Stimulated activated CD8-positive, alpha-beta memory T cell treated with anti-CD3 and anti-CD28 coated beads, Interleukin-15, amount 100 ng/mL, for 24 hours (primary cell): ENCODE measurements around the gene CDON.

Experiments used
- DNase-seq: peaks from one replicate; pipeline ENCODE4 v3.0.0-alpha.2; 2020; ENCODE audit warnings: low read depth

The CDON gene

DNA sequence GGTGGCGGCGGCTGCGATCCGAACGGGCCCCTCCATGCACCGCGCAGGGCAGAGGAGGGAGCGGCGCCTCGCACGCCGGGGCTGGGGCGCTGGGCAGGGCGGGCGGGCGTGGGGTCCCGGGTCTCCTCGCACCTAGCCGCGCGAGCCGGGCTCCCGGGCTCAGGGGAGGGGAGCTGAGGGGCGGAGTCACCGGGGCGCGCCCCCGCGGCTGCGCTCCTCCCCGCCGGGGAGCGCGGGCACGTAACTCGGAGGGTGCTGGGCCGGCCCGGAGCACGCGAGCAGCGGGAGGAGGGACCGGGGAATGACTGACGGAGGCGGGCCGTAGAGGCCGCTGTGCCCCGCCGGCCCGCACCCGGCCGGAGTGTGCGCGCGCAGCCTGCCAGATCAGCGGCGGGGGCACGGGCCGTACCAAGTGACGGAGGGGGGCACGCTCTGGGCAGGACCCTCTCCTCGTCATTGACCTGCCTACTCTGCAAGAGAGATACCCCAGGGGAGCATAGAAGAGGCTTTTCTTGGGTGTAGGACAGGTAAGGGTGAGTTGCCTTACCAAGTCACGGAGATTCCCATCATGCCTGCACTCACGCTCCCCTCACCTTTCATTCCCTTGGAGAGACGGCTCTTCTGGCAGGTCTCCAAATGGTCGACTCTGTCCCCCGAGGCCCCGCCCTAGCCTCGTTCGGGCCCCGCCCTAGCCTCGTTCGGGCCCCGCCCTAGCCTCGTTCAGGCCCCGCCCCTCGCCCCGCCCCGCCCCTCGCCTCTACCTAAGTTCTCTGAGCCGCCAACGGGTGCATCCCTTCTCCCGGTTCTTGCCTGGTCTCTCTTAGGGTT is at the start of gene CDON:
Gene CDON (minus strand): TSS at position 188 of the 828 bp plus-strand sequence. CDS start 39,390 bp downstream, outside the sequence.
- peak; percentile 88 for DNase-seq

- DNase-seq, result no peak
Observed at GRCh38 chr11:126111458-126112116, 48.9 kb upstream of the CDON start.

DNA sequence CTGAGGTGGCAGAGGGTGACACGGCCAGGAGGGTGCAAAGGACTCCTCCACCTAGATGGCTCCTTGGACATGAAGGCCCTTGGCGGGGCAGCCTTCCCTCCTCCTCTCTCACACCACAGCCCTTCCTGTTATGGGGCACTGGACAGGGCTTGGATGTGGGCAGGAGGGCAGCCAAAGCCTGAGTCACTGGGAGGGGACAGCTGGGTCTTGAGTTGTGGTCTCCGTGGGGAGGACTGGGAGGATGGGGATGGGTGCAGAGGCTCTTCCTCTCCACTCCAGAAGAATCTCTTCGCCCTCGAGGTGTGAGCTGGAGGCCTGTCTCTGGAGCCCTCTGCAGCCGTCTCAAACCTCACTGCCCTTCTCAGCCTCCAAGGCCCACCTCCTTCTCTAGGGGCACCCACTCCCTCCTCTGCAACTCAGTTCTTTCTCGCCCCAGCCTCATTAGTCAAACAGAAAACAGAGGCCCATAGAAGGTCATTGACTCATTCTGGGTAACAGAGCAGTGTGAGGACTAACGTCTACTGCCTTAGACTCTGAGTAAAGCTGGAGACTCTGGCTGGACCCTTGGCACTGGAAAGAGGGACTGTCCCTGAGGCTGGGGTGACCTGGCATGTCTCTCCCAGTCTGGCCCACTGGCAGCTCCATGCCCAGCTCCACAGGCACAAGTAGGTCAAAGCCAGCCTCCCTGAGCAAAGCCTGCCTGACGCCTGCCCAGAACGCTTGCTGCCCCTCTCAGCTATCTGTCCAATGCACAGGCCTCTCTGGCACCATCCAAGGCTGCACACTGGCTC is 47.5 kb upstream of the CDON start:
- no peak for DNase-seq

- no peak for DNase-seq
Observed at GRCh38 chr11:126106594-126107328, 44.1 kb upstream of the CDON start.

GRCh38 chr11:126105748-126106080 is 43.0 kb upstream of the CDON start:
- DNase-seq, result no peak

- no peak for DNase-seq
Observed at GRCh38 chr11:126105022-126105747, 42.5 kb upstream of the CDON start.

DNA sequence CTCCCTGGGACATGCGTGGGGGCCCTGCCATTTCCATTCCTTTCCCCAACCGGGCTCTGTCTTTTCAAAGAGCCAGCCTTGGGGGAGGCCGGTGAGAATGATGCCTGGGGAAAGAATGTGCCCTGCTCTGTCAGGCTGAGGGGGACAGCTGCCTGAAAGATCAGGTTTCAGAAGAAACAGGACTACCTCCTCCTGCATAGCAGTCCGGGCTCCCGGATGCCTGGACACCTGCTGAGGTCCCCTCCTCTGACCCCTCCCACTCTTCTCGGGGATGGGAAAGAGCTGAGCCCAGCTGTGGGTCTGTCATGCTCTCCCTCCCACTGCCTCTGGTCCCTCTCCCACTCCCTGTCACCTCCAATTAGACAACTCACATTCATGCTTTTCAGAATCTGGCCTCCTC is 41.8 kb upstream of the CDON start:
- no peak for DNase-seq

DNA sequence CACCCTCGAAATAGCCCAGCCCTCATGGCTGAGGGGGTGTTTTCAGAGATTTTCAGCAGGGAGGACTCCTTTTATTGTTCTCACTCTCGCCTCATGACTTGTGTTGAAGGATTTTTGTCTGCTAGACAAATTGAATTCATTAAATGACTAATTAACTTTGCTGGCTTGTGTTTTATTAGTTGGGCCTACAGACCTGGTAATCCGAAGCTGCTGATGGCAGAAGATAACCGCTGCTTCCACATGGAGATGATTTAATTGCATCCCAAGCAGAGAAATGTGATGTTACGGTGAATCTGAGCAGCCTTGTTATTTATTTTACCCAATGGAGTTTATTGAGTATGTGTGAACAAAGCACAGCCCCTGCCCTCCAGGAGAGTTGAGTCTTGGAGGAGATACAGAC is 40.5 kb upstream of the CDON start:
- DNase-seq, result no peak

GRCh38 chr11:126102436-126102981 is 39.8 kb upstream of the CDON start:
- no peak for DNase-seq

GRCh38 chr11:126101930-126102283 is 39.2 kb upstream of the CDON start:
- DNase-seq, result no peak

DNA sequence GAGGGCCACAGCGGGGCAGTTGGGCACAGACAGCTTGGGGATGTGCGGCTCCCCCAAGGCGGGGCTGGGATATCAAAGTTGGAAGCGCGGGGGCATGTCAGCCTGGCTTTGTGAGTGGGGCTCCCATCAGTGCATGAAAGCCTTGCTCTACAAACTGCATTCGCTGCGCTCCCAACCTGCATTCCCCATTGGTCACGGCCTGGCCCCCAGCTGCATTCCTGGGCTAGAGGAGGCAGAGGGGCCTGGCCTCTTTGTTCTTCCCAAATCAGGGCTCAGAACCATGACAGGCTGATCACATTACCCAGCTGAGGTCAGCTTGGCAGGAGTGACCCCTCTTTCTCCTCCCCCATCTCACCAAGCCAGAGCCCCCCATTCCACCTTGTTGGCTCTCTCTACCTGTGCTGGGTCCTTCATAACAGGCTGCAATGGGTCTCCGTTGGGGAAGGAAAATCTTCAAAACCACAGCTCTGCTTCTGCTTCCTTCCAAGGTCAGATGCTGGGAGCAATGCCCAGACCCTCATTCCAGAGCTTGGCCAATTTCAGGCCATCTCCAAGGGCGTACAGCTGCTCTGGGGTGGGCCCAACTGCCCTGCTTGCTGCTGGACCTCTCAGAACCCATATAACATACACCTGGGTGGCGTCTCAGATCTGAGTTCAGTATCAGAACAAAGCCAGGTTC is 38.7 kb upstream of the CDON start:
- DNase-seq, result no peak

DNA sequence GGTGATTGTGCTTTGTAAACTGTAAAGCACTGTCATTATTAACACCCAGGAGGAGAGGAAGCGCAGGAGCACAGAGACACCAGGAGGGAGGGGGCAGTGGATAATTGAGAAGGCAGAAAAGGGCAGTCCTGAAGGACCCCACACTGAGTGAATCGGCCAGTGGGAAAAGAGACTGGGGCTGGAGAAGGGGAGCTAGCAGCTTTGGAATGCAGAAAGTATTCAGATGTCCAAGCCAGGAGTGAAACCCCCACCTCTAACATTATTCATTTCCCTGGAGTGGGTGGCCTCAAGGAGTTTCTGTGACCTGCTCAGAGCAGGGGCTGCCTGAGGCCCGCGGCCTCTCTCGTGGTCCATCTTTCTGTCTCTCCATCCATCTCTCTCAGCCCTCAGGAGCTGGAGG is 38.0 kb upstream of the CDON start:
- DNase-seq, result no peak

GRCh38 chr11:126098204-126098769 is 35.6 kb upstream of the CDON start:
- no peak for DNase-seq

DNA sequence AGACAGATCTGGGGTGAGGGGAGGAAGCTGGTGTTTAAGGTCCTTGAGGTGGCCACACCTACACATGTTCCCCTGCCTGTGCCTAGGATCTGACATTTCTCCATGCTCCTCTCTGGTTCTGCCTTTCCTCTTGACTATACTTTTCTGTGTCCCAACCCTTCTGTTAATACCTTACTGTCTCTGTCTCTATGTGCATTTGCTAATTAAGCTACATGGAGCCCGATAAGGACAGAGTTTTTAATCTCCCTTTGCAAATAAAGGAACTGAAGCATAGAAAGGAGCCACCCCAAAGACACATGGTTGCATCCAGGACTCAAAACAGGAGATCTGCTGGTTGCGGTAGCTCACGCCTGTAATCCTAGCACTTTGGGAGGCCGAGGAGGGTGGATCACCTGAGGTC is 33.1 kb upstream of the CDON start:
- no peak for DNase-seq

GRCh38 chr11:126090452-126090851 is 27.8 kb upstream of the CDON start:
- no peak for DNase-seq

DNA sequence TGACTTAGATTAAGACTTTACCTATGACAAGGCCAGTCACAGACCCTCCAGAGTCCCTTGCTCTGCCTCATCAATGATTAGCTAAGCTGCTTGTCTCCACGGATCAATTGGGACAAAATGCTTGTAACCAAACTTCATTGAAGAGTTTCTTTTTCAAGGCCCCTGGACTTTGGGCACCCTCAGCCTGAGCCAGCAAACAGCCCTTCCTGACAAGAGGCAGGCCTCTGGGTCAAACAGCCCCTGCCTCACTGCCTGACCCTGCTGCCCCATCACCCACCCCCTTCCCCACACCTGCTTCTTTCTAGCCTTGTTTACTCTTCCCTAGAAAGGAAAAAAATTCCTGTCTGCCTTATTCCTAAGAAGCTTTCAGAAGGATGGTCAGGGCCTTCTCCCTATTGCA is 26.3 kb upstream of the CDON start:
- DNase-seq, result no peak

DNA sequence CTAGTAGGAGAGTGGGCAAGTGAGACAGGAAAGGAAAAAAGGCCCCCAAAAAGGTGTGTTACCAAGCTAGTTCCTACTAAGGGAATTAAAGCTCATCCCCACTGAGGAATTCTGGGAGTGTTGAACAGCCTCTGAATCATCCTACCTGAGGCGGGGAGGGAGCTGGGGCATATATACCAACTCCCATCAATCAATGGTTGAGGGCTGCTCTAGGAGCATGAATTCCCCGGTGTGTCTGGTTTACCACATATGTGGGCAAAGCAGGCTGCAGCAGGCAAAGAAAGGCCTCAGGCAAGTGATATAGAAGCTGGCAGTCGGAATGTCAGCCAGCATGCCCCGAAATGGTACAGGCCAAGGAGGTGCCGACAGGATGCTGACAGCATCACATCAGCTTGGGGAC is 23.6 kb upstream of the CDON start:
- DNase-seq, result no peak

DNA sequence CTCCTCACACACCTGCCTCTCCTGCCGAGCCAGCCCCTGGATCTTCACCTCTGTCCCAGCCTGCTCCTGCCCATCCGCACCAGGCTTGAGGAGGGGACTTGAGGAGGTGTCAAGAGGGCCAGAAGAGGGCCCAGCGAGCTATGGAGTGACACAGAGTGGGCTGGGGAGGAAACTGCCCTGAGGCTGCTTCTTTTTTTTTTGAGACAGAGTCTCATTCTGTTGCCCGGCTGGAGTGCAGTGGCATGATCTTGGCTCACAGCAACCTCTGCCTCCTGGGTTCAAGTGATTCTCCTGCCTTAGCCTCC is 21.9 kb upstream of the CDON start:
- DNase-seq, result no peak

- DNase-seq, result peak; percentile 3
Observed at GRCh38 chr11:126083829-126084607, 21.4 kb upstream of the CDON start.
